H1 (cell line): ENCODE measurements around the gene IRF2BP2. TPM values are rescaled to one million over a fixed set of nuclear protein-coding genes. Genes with fewer than 3 reads are reported as not detected.

Experiments
- CTCF ChIA-PET: fragments of 300-600 bp; sonication (Branson Sonifier 250); formaldehyde crosslinking; loops from one replicate; lab custom pipeline; 2021; ENCODE audit not compliant: partially characterized antibody; lab: Charles Lee
- POLR2A ChIA-PET: fragments of 300-600 bp; sonication (Branson Sonifier 250); formaldehyde crosslinking; loops from one replicate; lab custom pipeline; 2021; ENCODE audit warnings: inconsistent platforms; ENCODE audit not compliant: partially characterized antibody; lab: Charles Lee
- DNase-seq, 2 experiments: peaks; one replicate each; pipeline versions ENCODE4 v3.0.0 to v3.0.0-alpha.2; 2010 to 2022; ENCODE audit warnings: low spot score in 2 of 2, low read depth in 1 of 2, mixed read lengths in 1 of 2
- FAIRE-seq: peaks from 2 replicates; lab custom pipeline; 2011; peaks lifted over from hg19 to GRCh38; lab: Jason Lieb, UNC
- H2AFZ ChIP-seq: 2 replicates; pipeline ENCODE4 v1.8.1; 2012; ENCODE audit warnings: low read length, inconsistent platforms
- H2AK5ac ChIP-seq: 2 replicates; pipeline ENCODE4 v1.6.1; 2013; ENCODE audit warnings: low read depth, low read length
- H2BK120ac ChIP-seq: replicated peaks from 2 replicates; pipeline ENCODE3; 2013; ENCODE audit warnings: low read depth, low read length, inconsistent platforms
- H2BK12ac ChIP-seq: 2 replicates; pipeline ENCODE4 v1.6.1; 2013; ENCODE audit warnings: low read depth, low read length
- H2BK15ac ChIP-seq: 2 replicates; pipeline ENCODE4 v1.6.1; 2013; ENCODE audit warnings: low read length
- H2BK20ac ChIP-seq: 2 replicates; pipeline ENCODE4 v1.6.1; 2013; ENCODE audit warnings: low read length
- H2BK5ac ChIP-seq: 2 replicates; pipeline ENCODE4 v1.6.1; 2013; ENCODE audit warnings: low read depth, low read length
- H3K14ac ChIP-seq: 2 replicates; pipeline ENCODE4 v1.6.1; 2013; ENCODE audit warnings: inconsistent platforms; ENCODE audit not compliant: insufficient read length
- H3K18ac ChIP-seq: 2 replicates; pipeline ENCODE4 v1.6.1; 2013; ENCODE audit warnings: low read length; ENCODE audit errors: extremely low read depth
- H3K23ac ChIP-seq: 2 replicates; pipeline ENCODE4 v1.6.1; 2013; ENCODE audit warnings: inconsistent platforms; ENCODE audit not compliant: insufficient read length
- H3K23me2 ChIP-seq: 2 replicates; pipeline ENCODE4 v1.6.1; 2013; ENCODE audit warnings: low read depth, low read length
- H3K27ac ChIP-seq: 2 replicates; pipeline ENCODE4 v1.6.1; 2011; ENCODE audit warnings: low read depth, low read length, inconsistent platforms
- H3K27me3 ChIP-seq, 4 experiments: replicated peaks in 1 of 4; 1 replicate in 1 of 4; 2 replicates in 3 of 4; pipeline versions ENCODE4 v1.6.1 to v1.8.1; 2011 to 2013; ENCODE audit warnings: low read length in 3 of 4, mild to moderate bottlenecking in 3 of 4, inconsistent platforms in 2 of 4, mixed read lengths in 2 of 4, moderate library complexity in 1 of 4; ENCODE audit not compliant: control insufficient read depth in 3 of 4, insufficient read depth in 3 of 4; ENCODE audit errors: extremely low read depth in 1 of 4
- H3K36me3 ChIP-seq, 4 experiments: 2 replicates each; pipeline versions ENCODE4 v1.6.1 to v1.8.1; 2011 to 2013; ENCODE audit warnings: mild to moderate bottlenecking in 4 of 4, low read length in 3 of 4, moderate library complexity in 2 of 4, control low read depth in 1 of 4, inconsistent platforms in 1 of 4; ENCODE audit not compliant: insufficient read depth in 4 of 4, control insufficient read depth in 2 of 4
- H3K4ac ChIP-seq: replicated peaks from 2 replicates; pipeline ENCODE3; 2013; ENCODE audit warnings: low read length, low read depth, mixed read lengths, inconsistent platforms; ENCODE audit not compliant: insufficient read length
- H3K4me1 ChIP-seq, 4 experiments: replicated peaks in 1 of 4; 1 replicate in 1 of 4; 2 replicates in 3 of 4; pipeline versions ENCODE4 v1.6.1 to v1.8.1; 2011 to 2013; ENCODE audit warnings: low read length in 3 of 4, inconsistent platforms in 2 of 4, mixed read lengths in 1 of 4; ENCODE audit not compliant: insufficient read depth in 4 of 4, control insufficient read depth in 3 of 4
- H3K4me2 ChIP-seq, 2 experiments: 2 replicates each; pipeline versions ENCODE4 v1.6.1 to v1.8.1; 2011 to 2013; ENCODE audit warnings: low read depth in 2 of 2, low read length in 2 of 2, control low read depth in 1 of 2, inconsistent platforms in 1 of 2, mild to moderate bottlenecking in 1 of 2; ENCODE audit not compliant: insufficient read depth in 1 of 2
- H3K4me3 ChIP-seq, 4 experiments: fragments of 200-600, 300-600 bp in 1 of 4; sonication (generic), shearing (Covaris generic), sonication (Bioruptor Twin) in 1 of 4; 2 replicates each; pipeline versions ENCODE4 v1.5.1 to v1.8.1; 2011 to 2016; ENCODE audit warnings: low read length in 4 of 4, low read depth in 3 of 4, control low read depth in 2 of 4, inconsistent platforms in 2 of 4, mild to moderate bottlenecking in 2 of 4, mixed read lengths in 1 of 4, moderate library complexity in 1 of 4; ENCODE audit not compliant: insufficient read depth in 2 of 4; ENCODE audit errors: extremely low read depth in 1 of 4
- H3K56ac ChIP-seq: replicated peaks from 2 replicates; pipeline ENCODE3; 2013; ENCODE audit warnings: low read depth, mild to moderate bottlenecking, mixed read lengths, low read length, inconsistent platforms; ENCODE audit not compliant: insufficient read length
- H3K79me1 ChIP-seq: 2 replicates; pipeline ENCODE4 v1.6.1; 2013; ENCODE audit warnings: low read depth, low read length, control low read depth
- H3K79me2 ChIP-seq, 2 experiments: 2 replicates each; pipeline versions ENCODE4 v1.6.1 to v1.8.1; 2012 to 2013; ENCODE audit warnings: low read length in 2 of 2, mild to moderate bottlenecking in 2 of 2, inconsistent platforms in 1 of 2; ENCODE audit not compliant: insufficient read depth in 2 of 2, control insufficient read depth in 1 of 2
- H3K9ac ChIP-seq, 4 experiments: replicated peaks in 1 of 4; 1 replicate in 1 of 4; 2 replicates in 3 of 4; pipeline versions ENCODE4 v1.6.1 to v1.8.1; 2011 to 2013; ENCODE audit warnings: low read depth in 3 of 4, low read length in 3 of 4, control low read depth in 2 of 4, mild to moderate bottlenecking in 2 of 4, moderate library complexity in 2 of 4, inconsistent platforms in 1 of 4; ENCODE audit errors: extremely low read depth in 1 of 4
- H3K9me3 ChIP-seq, 2 experiments: 2 replicates each; pipeline versions ENCODE4 v1.6.1 to v1.8.1; 2012 to 2013; ENCODE audit warnings: mild to moderate bottlenecking in 2 of 2, moderate library complexity in 2 of 2, control low read depth in 1 of 2, inconsistent platforms in 1 of 2, low read depth in 1 of 2, low read length in 1 of 2, mixed read lengths in 1 of 2; ENCODE audit not compliant: insufficient read depth in 2 of 2
- H4K20me1 ChIP-seq, 2 experiments: replicated peaks in 1 of 2; 2 replicates each; pipeline versions ENCODE3 to v1.8.1; 2011 to 2013; ENCODE audit warnings: inconsistent platforms in 2 of 2, low read length in 2 of 2, mild to moderate bottlenecking in 1 of 2; ENCODE audit not compliant: insufficient read depth in 2 of 2, control insufficient read depth in 1 of 2
- H4K5ac ChIP-seq: 2 replicates; pipeline ENCODE4 v1.6.1; 2013; ENCODE audit warnings: low read length, low read depth, mixed read lengths, inconsistent platforms; ENCODE audit not compliant: insufficient read length
- H4K8ac ChIP-seq: 2 replicates; pipeline ENCODE4 v1.8.0; 2013; ENCODE audit warnings: mild to moderate bottlenecking, moderate library complexity, low read length, inconsistent platforms; ENCODE audit not compliant: insufficient read depth; ENCODE audit errors: extremely low read depth
- H4K91ac ChIP-seq: replicated peaks from 2 replicates; pipeline ENCODE3; 2013; ENCODE audit warnings: low read length, mixed read lengths, inconsistent platforms; ENCODE audit not compliant: insufficient read length
- BACH1 ChIP-seq: IDR thresholded peaks from 2 replicates; pipeline ENCODE4 v1.6.1; 2012; ENCODE audit warnings: low read length, improper control_type of control experiment
- CBX8 ChIP-seq: fragments of 300-800, 300-1000 bp; sonication (generic); IDR thresholded peaks from 2 replicates; pipeline ENCODE4 v1.7.1; 2016; ENCODE audit warnings: low read depth, low read length, borderline replicate concordance
- CTCF ChIP-seq, 3 experiments: IDR thresholded peaks; 1 replicate in 2 of 3; 2 replicates in 1 of 3; pipeline versions ENCODE4 v1.5.1 to v1.6.1; 2011; ENCODE audit warnings: low read length in 3 of 3, mild to moderate bottlenecking in 3 of 3, inconsistent platforms in 2 of 3, low read depth in 1 of 3, moderate library complexity in 1 of 3; ENCODE audit not compliant: insufficient read depth in 1 of 3; ENCODE audit errors: control extremely low read depth in 1 of 3
- POLR2A ChIP-seq, 2 experiments: IDR thresholded peaks; 1 replicate in 1 of 2; 2 replicates in 1 of 2; pipeline ENCODE4 v1.6.1; 2011; ENCODE audit warnings: low read depth in 2 of 2, low read length in 2 of 2, mild to moderate bottlenecking in 2 of 2; ENCODE audit errors: control extremely low read depth in 1 of 2
- RAD21 ChIP-seq, 2 experiments: IDR thresholded peaks in 1 of 2; conservative IDR thresholded peaks in 1 of 2; 2 replicates each; pipeline ENCODE4 v1.6.1; 2011; ENCODE audit warnings: low read depth in 2 of 2, low read length in 2 of 2, improper control_type of control experiment in 1 of 2, inconsistent platforms in 1 of 2, mild to moderate bottlenecking in 1 of 2, moderate library complexity in 1 of 2
- TEAD4 ChIP-seq: IDR thresholded peaks from 2 replicates; pipeline ENCODE4 v1.6.1; 2012; ENCODE audit warnings: low read depth, low read length, inconsistent platforms, mixed read lengths
- WGBS, 2 experiments: shearing (Covaris generic) in 1 of 2; methylation state at CpG; one replicate each; pipeline versions ENCODE4 v1.1.6 to v1.1.7; 2013 to 2015; ENCODE audit warnings: low lambda C conversion rate in 2 of 2, mixed read lengths in 2 of 2, inconsistent platforms in 1 of 2, low coverage in 1 of 2, missing lambda C conversion rate in 1 of 2; ENCODE audit not compliant: insufficient replicate concordance in 2 of 2, insufficient coverage in 1 of 2, insufficient read length in 1 of 2; ENCODE audit errors: extremely low coverage in 1 of 2, missing lambda C conversion rate in 1 of 2; 5-methylcytosine and 5-hydroxymethylcytosine counted together
- polyA plus RNA-seq, 7 experiments: library from polyadenylated mRNA; depleted of rRNA in 3 of 7; stranded (reverse) in 5 of 7; unstranded in 2 of 7; fragments of >200 nt in 5 of 7; fragments of 200-250 nt in 2 of 7; gene quantifications; 1 replicate in 5 of 7; 2 replicates in 1 of 7; 4 replicates in 1 of 7; pipeline versions ENCODE4 v1.2.1 to v1.2.3, GENCODE V29; 2011 to 2013; ENCODE audit warnings: missing spikeins in 2 of 7, mixed read lengths in 2 of 7
- total RNA-seq: library from RNA; stranded (reverse); fragmentation: NEBNext Ultra II Directional; extraction: Animal tissue kit (Norgen Biotek cat#: 25700); gene quantifications from 2 replicates; pipeline ENCODE4 v1.2.1, GENCODE V29; 2021

IRF2BP2 gene
- total and polyA plus RNA-seq, 2 of the 8 experiments (the other 6 are each of a cell fraction or from before 2014, with no cell fraction given), result 24.9 to 67.5 TPM

GRCh38 chr1:234607109-234608024, 2.6 kb downstream of the IRF2BP2 start:
- Histone ChIP-seq H4K91ac (peak overlapping the region; percentile 36), H2BK120ac (no peak overlapping the region), H3K9me3 (no peaks in the 10 kb centered on the region), H3K18ac (peak overlapping the region; percentile 38; the same call in 1 of the 2 replicates), H2BK5ac (no peak overlapping the region), H3K79me2 (peaks cover 28 to 68% of the 10 kb centered on the region in 2 experiments), H3K9ac (peak overlapping the region in 1 of 4 experiments; percentile 70; a peak in 3 of 7 replicates), H2AK5ac (no peak overlapping the region), H3K4me1 (peaks cover 14 to 30% (median 20%) of the 10 kb centered on the region in 4 experiments), H3K23ac (no peak overlapping the region), H2BK12ac (peak overlapping the region; percentile 30; the same call in 1 of the 2 replicates), H3K4me2 (peak overlapping the region; percentile 85 to 89), H4K20me1 (peaks cover 18 to 32% of the 10 kb centered on the region in 2 experiments), H3K27ac (no peak overlapping the region), H2AFZ (no peak overlapping the region), H2BK20ac (no peak overlapping the region), H2BK15ac (0 out of 2 replicates have a peak overlapping the region, but pooled peaks have one; percentile 18), H3K14ac (no peak overlapping the region), H3K27me3 (no peaks in the 10 kb centered on the region), H3K4me3 (peak overlapping the region; percentile 71 to 82 (median 76); a peak in 7 of 8 replicates), H4K8ac (peak overlapping the region; percentile 83), H3K4ac (no peak overlapping the region), H3K36me3 (peaks cover 3 to 37% (median 11%) of the 10 kb centered on the region in 4 experiments), H3K56ac (no peak overlapping the region), H4K5ac (no peak overlapping the region), H3K79me1 (no peaks in the 10 kb centered on the region), H3K23me2 (peaks cover 14% of the 10 kb centered on the region; the same call in 1 of the 2 replicates)
- FAIRE-seq, result no peak
- TF ChIP-seq CBX8 (no peak), TEAD4 (0 out of 2 replicates have a peak, but pooled peaks have one; percentile 10), RAD21 (IDR thresholded peaks at IDR 0.05 in 1 of 2, conservative IDR thresholded peaks at IDR 0.05 in 1 of 2; ENCODE audit: low read depth in 2 of 2, low read length in 2 of 2) (peak in 1 of 2 experiments; percentile 43; a peak in 2 of 4 replicates), CTCF (IDR thresholded peaks at IDR 0.05; ENCODE audit: control extremely low read depth in 1 of 3, insufficient read depth in 1 of 3, low read depth in 1 of 3, low read length in 3 of 3) (peak in 1 of 3 experiments; percentile 5; a peak in 1 of 4 replicates), POLR2A (IDR thresholded peaks at IDR 0.05; ENCODE audit: control extremely low read depth in 1 of 2, low read depth in 2 of 2, low read length in 2 of 2) (0 out of 3 replicates have a peak, but pooled peaks of 1 of the 2 experiments have one; percentile 2), BACH1 (no peak)
- POLR2A ChIA-PET, result interaction anchor here (0.8 to 1.5 kb wide), 3 partner anchors 9 to 129 kb away, joined by 3 read pairs; no protein-coding TSS in a partner anchor
- CTCF ChIA-PET, result interaction anchor here (0.7 to 1.3 kb wide), 4 partner anchors 87 to 371 kb away, joined by 3 to 4 read pairs (median 3); no protein-coding TSS in a partner anchor
- WGBS, 2 experiments, result 49% methylated on average over 22 of the region's 22 CpGs; no CpG with 5 or more reads in 1 of the 2 experiments
- DNase-seq, result no peak
